HepG2 (cell line): ENCODE results near the gene EPB41L2. TPM values are rescaled to one million over a fixed set of nuclear protein-coding genes. Genes with fewer than 3 reads are reported as not detected.

Experiments
- ADNP ChIP-seq: sonication (generic); formaldehyde crosslinking; IDR thresholded peaks from 2 replicates; pipeline ENCODE4 v1.4.0; 2020; ENCODE audit warnings: missing genetic modification reagents
- AKAP8 ChIP-seq: sonication (generic); formaldehyde crosslinking; IDR thresholded peaks from 2 replicates; pipeline ENCODE4 v1.5.1; 2020; ENCODE audit warnings: mild to moderate bottlenecking, missing genetic modification reagents
- CCDC6 ChIP-seq: sonication (generic); formaldehyde crosslinking; IDR thresholded peaks from 2 replicates; pipeline ENCODE4 v1.8.1; 2022; ENCODE audit warnings: mild to moderate bottlenecking, missing genetic modification reagents, moderate library complexity
- HCFC1 ChIP-seq: fragments of 150-350 bp; IDR thresholded peaks from 2 replicates; pipeline ENCODE4 v1.6.1; 2014; ENCODE audit warnings: low read depth, low read length
- MXI1 ChIP-seq: IDR thresholded peaks from 3 replicates; pipeline ENCODE4 v1.6.1; 2012; ENCODE audit warnings: low read depth, low read length, inconsistent platforms, borderline replicate concordance
- NFE2L2 ChIP-seq: fragments of 150-350 bp; IDR thresholded peaks from 2 replicates; pipeline ENCODE4 v1.6.1; 2014; ENCODE audit warnings: low read length
- NFKBIZ ChIP-seq: IDR thresholded peaks from 2 replicates; pipeline ENCODE4 v1.6.1; 2018; ENCODE audit warnings: missing genetic modification reagents, missing compliant biosample characterization
- ONECUT2 ChIP-seq: sonication (generic); formaldehyde crosslinking; IDR thresholded peaks from 2 replicates; pipeline ENCODE4 v1.4.0; 2020; ENCODE audit warnings: missing genetic modification reagents
- PAX8 ChIP-seq: sonication (generic); formaldehyde crosslinking; IDR thresholded peaks from 2 replicates; pipeline ENCODE4 v1.8.0; 2022; ENCODE audit warnings: mild to moderate bottlenecking, missing genetic modification reagents, borderline replicate concordance
- PHF20 ChIP-seq: sonication (generic); formaldehyde crosslinking; IDR thresholded peaks from 2 replicates; pipeline ENCODE4 v1.5.0; 2020; ENCODE audit warnings: mild to moderate bottlenecking, missing genetic modification reagents
- SRY ChIP-seq: sonication (generic); formaldehyde crosslinking; IDR thresholded peaks from 2 replicates; pipeline ENCODE4 v1.8.0; 2022; ENCODE audit warnings: mild to moderate bottlenecking, missing genetic modification reagents
- TMF1 ChIP-seq: sonication (generic); formaldehyde crosslinking; IDR thresholded peaks from 2 replicates; pipeline ENCODE4 v1.8.1; 2022; ENCODE audit warnings: low read depth, missing genetic modification reagents
- ZMYM3 ChIP-seq: sonication (generic); formaldehyde crosslinking; IDR thresholded peaks from 2 replicates; pipeline ENCODE4 v1.5.1; 2020; ENCODE audit warnings: mild to moderate bottlenecking, missing genetic modification reagents
- ZNF101 ChIP-seq: sonication (generic); formaldehyde crosslinking; IDR thresholded peaks from 2 replicates; pipeline ENCODE4 v1.4.0; 2020; ENCODE audit warnings: mild to moderate bottlenecking, low read depth, missing genetic modification reagents, borderline replicate concordance
- ZNF296 ChIP-seq: sonication (generic); formaldehyde crosslinking; conservative IDR thresholded peaks from 2 replicates; pipeline ENCODE4 v1.5.0; 2020; ENCODE audit warnings: mild to moderate bottlenecking, missing genetic modification reagents
- ZNF530 ChIP-seq: sonication (generic); formaldehyde crosslinking; IDR thresholded peaks from 2 replicates; pipeline ENCODE4 v1.5.0; 2020; ENCODE audit warnings: low read depth, mild to moderate bottlenecking, missing genetic modification reagents
- polyA plus RNA-seq, 8 experiments: library from polyadenylated mRNA; depleted of rRNA in 3 of 8; stranded (reverse) in 7 of 8; unstranded in 1 of 8; fragments of >200 nt; fragmentation: Illumina TruSeq in 4 of 8; extraction: Trizol in 4 of 8; gene quantifications; 2 replicates each; pipeline versions ENCODE4 v1.2.1 to v1.2.3, GENCODE V29; 2011 to 2016; ENCODE audit warnings: low read depth in 4 of 8, missing spikeins in 1 of 8, mixed read lengths in 1 of 8; ENCODE audit not compliant: insufficient read depth in 1 of 8
- total RNA-seq, 5 experiments: library from RNA; depleted of rRNA; stranded (reverse); fragments of >200 nt; fragmentation: Illumina TruSeq; extraction: Trizol; gene quantifications; 2 replicates each; pipeline ENCODE4 v1.2.3, GENCODE V29; 2016; ENCODE audit warnings: low read depth in 1 of 5
- TF ChIP-seq, protein P1 (sequence below): sonication (generic); formaldehyde crosslinking; IDR thresholded peaks from 2 replicates; pipeline ENCODE4 v1.5.0; 2020; ENCODE audit warnings: mild to moderate bottlenecking, missing genetic modification reagents, borderline replicate concordance
- TF ChIP-seq, protein P2 (sequence below): sonication (generic); formaldehyde crosslinking; IDR thresholded peaks from 2 replicates; pipeline ENCODE4 v1.4.0; 2020; ENCODE audit warnings: missing genetic modification reagents, borderline replicate concordance

EPB41L2 gene
- total and polyA plus RNA-seq, 2 of the 13 experiments (the other 11 are each of a cell fraction or from before 2014, with no cell fraction given): 41.7 to 56.4 TPM

DNA sequence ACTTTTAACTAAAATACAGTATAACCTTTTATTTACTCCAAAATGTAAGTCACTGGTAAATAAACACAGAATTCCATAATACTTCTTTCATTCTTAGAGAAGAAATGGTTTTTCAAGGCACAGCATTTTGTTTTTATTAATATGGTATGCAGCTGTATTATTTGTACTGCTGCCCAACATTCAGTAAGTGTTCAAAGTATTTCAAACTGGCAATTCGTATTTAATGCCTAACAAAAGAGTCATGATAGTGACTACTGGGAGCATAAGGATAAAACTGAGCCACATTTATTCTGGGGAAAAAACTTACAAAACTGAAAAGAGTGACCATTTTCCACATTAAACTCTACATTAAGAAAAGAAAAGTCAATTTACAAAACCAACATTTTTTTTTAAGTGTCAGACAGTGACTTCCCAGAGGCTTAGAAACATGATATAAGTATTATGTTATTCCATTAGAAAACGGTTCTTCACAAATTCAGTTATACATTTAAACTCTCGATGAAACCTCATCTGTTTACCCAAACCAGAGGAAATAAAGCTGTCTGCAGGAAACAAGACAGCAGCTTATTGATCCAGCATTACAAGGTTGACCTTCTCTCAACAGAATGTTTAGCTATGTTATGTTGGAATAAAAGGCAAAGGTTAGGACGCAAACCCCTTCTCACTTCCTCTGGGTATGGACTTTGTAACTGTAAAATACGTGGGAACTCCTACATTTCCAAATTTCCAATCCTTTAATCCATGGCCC, 24.3 kb downstream of the EPB41L2 start (continued):
- TF ChIP-seq PHF20 (CRISPR knock-in tag) (no peak), ADNP (CRISPR knock-in tag) (no peak), ZNF101 (CRISPR knock-in tag) (no peak), ZNF296 (CRISPR knock-in tag) (no peak), SRY (CRISPR knock-in tag) (no peak), MXI1 (0 out of 3 replicates have a peak, but pooled peaks have one; percentile 9), AKAP8 (CRISPR knock-in tag) (no peak), ONECUT2 (CRISPR knock-in tag) (peak; percentile 99), ZNF530 (CRISPR knock-in tag) (no peak), HCFC1 (no peak), NFKBIZ (CRISPR knock-in tag) (peak; percentile 86; the same call in 1 of the 2 replicates), CCDC6 (CRISPR knock-in tag) (peak; percentile 67; the same call in 1 of the 2 replicates), TMF1 (CRISPR knock-in tag) (no peak), ZMYM3 (peak; percentile 84; the same call in 1 of the 2 replicates), NFE2L2 (no peak), PAX8 (CRISPR knock-in tag) (no peak)
- TF ChIP-seq, protein P1, sequence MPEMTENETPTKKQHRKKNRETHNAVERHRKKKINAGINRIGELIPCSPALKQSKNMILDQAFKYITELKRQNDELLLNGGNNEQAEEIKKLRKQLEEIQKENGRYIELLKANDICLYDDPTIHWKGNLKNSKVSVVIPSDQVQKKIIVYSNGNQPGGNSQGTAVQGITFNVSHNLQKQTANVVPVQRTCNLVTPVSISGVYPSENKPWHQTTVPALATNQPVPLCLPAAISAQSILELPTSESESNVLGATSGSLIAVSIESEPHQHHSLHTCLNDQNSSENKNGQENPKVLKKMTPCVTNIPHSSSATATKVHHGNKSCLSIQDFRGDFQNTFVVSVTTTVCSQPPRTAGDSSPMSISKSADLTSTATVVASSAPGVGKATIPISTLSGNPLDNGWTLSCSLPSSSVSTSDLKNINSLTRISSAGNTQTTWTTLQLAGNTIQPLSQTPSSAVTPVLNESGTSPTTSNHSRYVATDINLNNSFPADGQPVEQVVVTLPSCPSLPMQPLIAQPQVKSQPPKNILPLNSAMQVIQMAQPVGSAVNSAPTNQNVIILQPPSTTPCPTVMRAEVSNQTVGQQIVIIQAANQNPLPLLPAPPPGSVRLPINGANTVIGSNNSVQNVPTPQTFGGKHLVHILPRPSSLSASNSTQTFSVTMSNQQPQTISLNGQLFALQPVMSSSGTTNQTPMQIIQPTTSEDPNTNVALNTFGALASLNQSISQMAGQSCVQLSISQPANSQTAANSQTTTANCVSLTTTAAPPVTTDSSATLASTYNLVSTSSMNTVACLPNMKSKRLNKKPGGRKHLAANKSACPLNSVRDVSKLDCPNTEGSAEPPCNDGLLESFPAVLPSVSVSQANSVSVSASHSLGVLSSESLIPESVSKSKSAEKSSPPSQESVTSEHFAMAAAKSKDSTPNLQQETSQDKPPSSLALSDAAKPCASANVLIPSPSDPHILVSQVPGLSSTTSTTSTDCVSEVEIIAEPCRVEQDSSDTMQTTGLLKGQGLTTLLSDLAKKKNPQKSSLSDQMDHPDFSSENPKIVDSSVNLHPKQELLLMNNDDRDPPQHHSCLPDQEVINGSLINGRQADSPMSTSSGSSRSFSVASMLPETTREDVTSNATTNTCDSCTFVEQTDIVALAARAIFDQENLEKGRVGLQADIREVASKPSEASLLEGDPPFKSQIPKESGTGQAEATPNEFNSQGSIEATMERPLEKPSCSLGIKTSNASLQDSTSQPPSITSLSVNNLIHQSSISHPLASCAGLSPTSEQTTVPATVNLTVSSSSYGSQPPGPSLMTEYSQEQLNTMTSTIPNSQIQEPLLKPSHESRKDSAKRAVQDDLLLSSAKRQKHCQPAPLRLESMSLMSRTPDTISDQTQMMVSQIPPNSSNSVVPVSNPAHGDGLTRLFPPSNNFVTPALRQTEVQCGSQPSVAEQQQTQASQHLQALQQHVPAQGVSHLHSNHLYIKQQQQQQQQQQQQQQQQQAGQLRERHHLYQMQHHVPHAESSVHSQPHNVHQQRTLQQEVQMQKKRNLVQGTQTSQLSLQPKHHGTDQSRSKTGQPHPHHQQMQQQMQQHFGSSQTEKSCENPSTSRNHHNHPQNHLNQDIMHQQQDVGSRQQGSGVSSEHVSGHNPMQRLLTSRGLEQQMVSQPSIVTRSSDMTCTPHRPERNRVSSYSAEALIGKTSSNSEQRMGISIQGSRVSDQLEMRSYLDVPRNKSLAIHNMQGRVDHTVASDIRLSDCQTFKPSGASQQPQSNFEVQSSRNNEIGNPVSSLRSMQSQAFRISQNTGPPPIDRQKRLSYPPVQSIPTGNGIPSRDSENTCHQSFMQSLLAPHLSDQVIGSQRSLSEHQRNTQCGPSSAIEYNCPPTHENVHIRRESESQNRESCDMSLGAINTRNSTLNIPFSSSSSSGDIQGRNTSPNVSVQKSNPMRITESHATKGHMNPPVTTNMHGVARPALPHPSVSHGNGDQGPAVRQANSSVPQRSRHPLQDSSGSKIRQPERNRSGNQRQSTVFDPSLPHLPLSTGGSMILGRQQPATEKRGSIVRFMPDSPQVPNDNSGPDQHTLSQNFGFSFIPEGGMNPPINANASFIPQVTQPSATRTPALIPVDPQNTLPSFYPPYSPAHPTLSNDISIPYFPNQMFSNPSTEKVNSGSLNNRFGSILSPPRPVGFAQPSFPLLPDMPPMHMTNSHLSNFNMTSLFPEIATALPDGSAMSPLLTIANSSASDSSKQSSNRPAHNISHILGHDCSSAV: no peak; the same call in 1 of the 2 replicates
- TF ChIP-seq, protein P2, sequence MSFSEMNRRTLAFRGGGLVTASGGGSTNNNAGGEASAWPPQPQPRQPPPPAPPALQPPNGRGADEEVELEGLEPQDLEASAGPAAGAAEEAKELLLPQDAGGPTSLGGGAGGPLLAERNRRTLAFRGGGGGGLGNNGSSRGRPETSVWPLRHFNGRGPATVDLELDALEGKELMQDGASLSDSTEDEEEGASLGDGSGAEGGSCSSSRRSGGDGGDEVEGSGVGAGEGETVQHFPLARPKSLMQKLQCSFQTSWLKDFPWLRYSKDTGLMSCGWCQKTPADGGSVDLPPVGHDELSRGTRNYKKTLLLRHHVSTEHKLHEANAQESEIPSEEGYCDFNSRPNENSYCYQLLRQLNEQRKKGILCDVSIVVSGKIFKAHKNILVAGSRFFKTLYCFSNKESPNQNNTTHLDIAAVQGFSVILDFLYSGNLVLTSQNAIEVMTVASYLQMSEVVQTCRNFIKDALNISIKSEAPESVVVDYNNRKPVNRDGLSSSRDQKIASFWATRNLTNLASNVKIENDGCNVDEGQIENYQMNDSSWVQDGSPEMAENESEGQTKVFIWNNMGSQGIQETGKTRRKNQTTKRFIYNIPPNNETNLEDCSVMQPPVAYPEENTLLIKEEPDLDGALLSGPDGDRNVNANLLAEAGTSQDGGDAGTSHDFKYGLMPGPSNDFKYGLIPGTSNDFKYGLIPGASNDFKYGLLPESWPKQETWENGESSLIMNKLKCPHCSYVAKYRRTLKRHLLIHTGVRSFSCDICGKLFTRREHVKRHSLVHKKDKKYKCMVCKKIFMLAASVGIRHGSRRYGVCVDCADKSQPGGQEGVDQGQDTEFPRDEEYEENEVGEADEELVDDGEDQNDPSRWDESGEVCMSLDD (CRISPR knock-in tag): no peak
